Endothelial cell of hepatic sinusoid (primary cell): ENCODE results near the gene SIDT2.
"Not testable (repeated sequence)": the region's sequence is repeated elsewhere in the genome, so short reads cannot be mapped to it uniquely, and the experiment has no call there.

Source experiments
- in situ Hi-C: cut with HindIII; loops from 2 replicates; pipeline ENCODE4 v1.10.0; 2017; ENCODE audit warnings: low sequenced_read_pairs

SIDT2 gene

GRCh38 chr11:117178210-117179034 is at the start of gene SIDT2:
SIDT2 (plus strand) TSS chr11:117178743; CDS start chr11:117179264, 521 bp downstream.
- in situ Hi-C loops = loop anchor here (5.0 kb wide), 1 partner anchor 59 kb away; no protein-coding TSS in a partner anchor

GRCh38 chr11:117130396-117130795 is 48.1 kb upstream of the SIDT2 start:
- in situ Hi-C loops = not testable (repeated sequence)

GRCh38 chr11:117130879-117131278 is 47.7 kb upstream of the SIDT2 start:
- in situ Hi-C loops = no loop called here

- in situ Hi-C loops = no loop called here
These were observed 44.1 kb upstream of the SIDT2 start for GRCh38 chr11:117134431-117134830.

- in situ Hi-C loops = not testable (repeated sequence)
These were observed 43.6 kb upstream of the SIDT2 start for GRCh38 chr11:117134979-117135378.

- in situ Hi-C loops = not testable (repeated sequence)
These were observed 41.1 kb upstream of the SIDT2 start for GRCh38 chr11:117137223-117138086.

- in situ Hi-C loops = no loop called here
These were observed 35.2 kb upstream of the SIDT2 start for GRCh38 chr11:117143390-117143789.

GRCh38 chr11:117143871-117144476 is 34.6 kb upstream of the SIDT2 start, which contains the start of gene PAFAH1B2:
PAFAH1B2 (plus strand) TSS chr11:117144287; CDS start chr11:117152448, 8,161 bp downstream.
- in situ Hi-C loops = no loop called here

GRCh38 chr11:117144477-117145392 is 33.8 kb upstream of the SIDT2 start:
- in situ Hi-C loops = no loop called here

- in situ Hi-C loops = no loop called here
These were observed 33.2 kb upstream of the SIDT2 start for GRCh38 chr11:117145393-117145761.

GRCh38 chr11:117146521-117146920 is 32.0 kb upstream of the SIDT2 start:
- in situ Hi-C loops = no loop called here

GRCh38 chr11:117152066-117152465 is 26.5 kb upstream of the SIDT2 start:
- in situ Hi-C loops = no loop called here

- in situ Hi-C loops = no loop called here
These were observed 24.1 kb upstream of the SIDT2 start for GRCh38 chr11:117154468-117154867.

- in situ Hi-C loops = no loop called here
These were observed 21.0 kb upstream of the SIDT2 start for GRCh38 chr11:117157507-117157906.

GRCh38 chr11:117159892-117160291 is 18.7 kb upstream of the SIDT2 start:
- in situ Hi-C loops = no loop called here

- in situ Hi-C loops = no loop called here
These were observed 17.7 kb upstream of the SIDT2 start for GRCh38 chr11:117160826-117161225.

GRCh38 chr11:117166491-117166890 is 12.1 kb upstream of the SIDT2 start:
- in situ Hi-C loops = no loop called here

- in situ Hi-C loops = no loop called here
These were observed 8.8 kb upstream of the SIDT2 start for GRCh38 chr11:117169736-117170135.

- in situ Hi-C loops = no loop called here
These were observed 8.3 kb upstream of the SIDT2 start for GRCh38 chr11:117170210-117170609.

- in situ Hi-C loops = no loop called here
These were observed 7.5 kb upstream of the SIDT2 start for GRCh38 chr11:117171007-117171403.
